SK-N-SH treated with all-trans-retinoic acid at 6 μM for 48 hours (cell line): Measurements from ENCODE around the gene KLHL3.

Source experiments
- RARB ChIP-seq: fragments of 250-450 bp; sonication (Bioruptor Pico); IDR thresholded peaks from 2 replicates; pipeline ENCODE4 v1.8.0; 2021; ENCODE audit warnings: mild to moderate bottlenecking, moderate library complexity
- SNAI2 ChIP-seq: fragments of 250-450 bp; sonication (Bioruptor Pico); IDR thresholded peaks from 2 replicates; pipeline ENCODE4 v1.5.0; 2020; ENCODE audit warnings: mild to moderate bottlenecking, moderate library complexity
- ZFP30 ChIP-seq: fragments of 450-650 bp; formaldehyde crosslinking; IDR thresholded peaks from 2 replicates; pipeline ENCODE4 v1.5.0; 2022; ENCODE audit warnings: mild to moderate bottlenecking, moderate library complexity
- ZNF8 ChIP-seq: fragments of 450-650 bp; formaldehyde crosslinking; IDR thresholded peaks from 2 replicates; pipeline ENCODE4 v1.5.0; 2020; ENCODE audit warnings: mild to moderate bottlenecking, moderate library complexity
- TF ChIP-seq, protein P1 (sequence below): fragments of 250-450 bp; sonication (Bioruptor Pico); IDR thresholded peaks from 2 replicates; pipeline ENCODE4 v1.8.0; 2020; ENCODE audit warnings: mild to moderate bottlenecking, moderate library complexity, borderline replicate concordance
- TF ChIP-seq, protein P2 (sequence below): fragments of 250-450 bp; sonication (Bioruptor Pico); IDR thresholded peaks from 2 replicates; pipeline ENCODE4 v1.5.0; 2020; ENCODE audit warnings: mild to moderate bottlenecking, moderate library complexity

DNA sequence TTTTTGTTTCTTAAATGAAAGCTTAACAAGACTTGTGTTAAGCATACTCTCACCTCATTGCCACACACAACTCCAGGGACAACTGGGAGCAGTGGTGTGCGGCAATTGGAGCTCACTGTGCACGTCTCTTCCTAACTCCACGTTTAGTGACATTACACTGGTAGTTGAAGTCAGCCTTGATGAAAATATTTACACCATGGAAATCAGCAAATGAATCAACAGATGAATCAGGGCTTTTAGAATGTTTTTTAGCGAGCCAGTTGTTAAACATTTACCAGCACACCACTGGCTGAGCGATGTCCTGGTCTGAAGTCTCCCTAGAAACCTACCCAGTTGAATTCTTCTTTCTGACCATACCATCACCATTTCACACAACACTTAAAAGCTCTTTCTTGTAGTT, 67.3 kb downstream of the KLHL3 start:
- no peak for TF ChIP-seq ZNF8 (CRISPR knock-in tag)
- no peak for TF ChIP-seq RARB (CRISPR knock-in tag)
- no peak for TF ChIP-seq SNAI2 (CRISPR knock-in tag)
- TF ChIP-seq, protein P1, sequence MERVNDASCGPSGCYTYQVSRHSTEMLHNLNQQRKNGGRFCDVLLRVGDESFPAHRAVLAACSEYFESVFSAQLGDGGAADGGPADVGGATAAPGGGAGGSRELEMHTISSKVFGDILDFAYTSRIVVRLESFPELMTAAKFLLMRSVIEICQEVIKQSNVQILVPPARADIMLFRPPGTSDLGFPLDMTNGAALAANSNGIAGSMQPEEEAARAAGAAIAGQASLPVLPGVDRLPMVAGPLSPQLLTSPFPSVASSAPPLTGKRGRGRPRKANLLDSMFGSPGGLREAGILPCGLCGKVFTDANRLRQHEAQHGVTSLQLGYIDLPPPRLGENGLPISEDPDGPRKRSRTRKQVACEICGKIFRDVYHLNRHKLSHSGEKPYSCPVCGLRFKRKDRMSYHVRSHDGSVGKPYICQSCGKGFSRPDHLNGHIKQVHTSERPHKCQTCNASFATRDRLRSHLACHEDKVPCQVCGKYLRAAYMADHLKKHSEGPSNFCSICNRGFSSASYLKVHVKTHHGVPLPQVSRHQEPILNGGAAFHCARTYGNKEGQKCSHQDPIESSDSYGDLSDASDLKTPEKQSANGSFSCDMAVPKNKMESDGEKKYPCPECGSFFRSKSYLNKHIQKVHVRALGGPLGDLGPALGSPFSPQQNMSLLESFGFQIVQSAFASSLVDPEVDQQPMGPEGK (CRISPR knock-in tag), result no peak
- no peak for TF ChIP-seq ZFP30
- TF ChIP-seq, protein P2, sequence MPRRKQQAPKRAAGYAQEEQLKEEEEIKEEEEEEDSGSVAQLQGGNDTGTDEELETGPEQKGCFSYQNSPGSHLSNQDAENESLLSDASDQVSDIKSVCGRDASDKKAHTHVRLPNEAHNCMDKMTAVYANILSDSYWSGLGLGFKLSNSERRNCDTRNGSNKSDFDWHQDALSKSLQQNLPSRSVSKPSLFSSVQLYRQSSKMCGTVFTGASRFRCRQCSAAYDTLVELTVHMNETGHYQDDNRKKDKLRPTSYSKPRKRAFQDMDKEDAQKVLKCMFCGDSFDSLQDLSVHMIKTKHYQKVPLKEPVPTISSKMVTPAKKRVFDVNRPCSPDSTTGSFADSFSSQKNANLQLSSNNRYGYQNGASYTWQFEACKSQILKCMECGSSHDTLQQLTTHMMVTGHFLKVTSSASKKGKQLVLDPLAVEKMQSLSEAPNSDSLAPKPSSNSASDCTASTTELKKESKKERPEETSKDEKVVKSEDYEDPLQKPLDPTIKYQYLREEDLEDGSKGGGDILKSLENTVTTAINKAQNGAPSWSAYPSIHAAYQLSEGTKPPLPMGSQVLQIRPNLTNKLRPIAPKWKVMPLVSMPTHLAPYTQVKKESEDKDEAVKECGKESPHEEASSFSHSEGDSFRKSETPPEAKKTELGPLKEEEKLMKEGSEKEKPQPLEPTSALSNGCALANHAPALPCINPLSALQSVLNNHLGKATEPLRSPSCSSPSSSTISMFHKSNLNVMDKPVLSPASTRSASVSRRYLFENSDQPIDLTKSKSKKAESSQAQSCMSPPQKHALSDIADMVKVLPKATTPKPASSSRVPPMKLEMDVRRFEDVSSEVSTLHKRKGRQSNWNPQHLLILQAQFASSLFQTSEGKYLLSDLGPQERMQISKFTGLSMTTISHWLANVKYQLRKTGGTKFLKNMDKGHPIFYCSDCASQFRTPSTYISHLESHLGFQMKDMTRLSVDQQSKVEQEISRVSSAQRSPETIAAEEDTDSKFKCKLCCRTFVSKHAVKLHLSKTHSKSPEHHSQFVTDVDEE, result no peak
